Measurements from ENCODE around the gene SCUBE3. TPM values are rescaled to one million over a fixed set of nuclear protein-coding genes. Genes with fewer than 3 reads are reported as not detected.

SCUBE3 gene
- total and polyA plus RNA-seq, 9 of the 15 experiments (the other 6 are each of a cell fraction or from before 2014, with no cell fraction given): 0.01 to 0.11 TPM; not detected in 7

DNA sequence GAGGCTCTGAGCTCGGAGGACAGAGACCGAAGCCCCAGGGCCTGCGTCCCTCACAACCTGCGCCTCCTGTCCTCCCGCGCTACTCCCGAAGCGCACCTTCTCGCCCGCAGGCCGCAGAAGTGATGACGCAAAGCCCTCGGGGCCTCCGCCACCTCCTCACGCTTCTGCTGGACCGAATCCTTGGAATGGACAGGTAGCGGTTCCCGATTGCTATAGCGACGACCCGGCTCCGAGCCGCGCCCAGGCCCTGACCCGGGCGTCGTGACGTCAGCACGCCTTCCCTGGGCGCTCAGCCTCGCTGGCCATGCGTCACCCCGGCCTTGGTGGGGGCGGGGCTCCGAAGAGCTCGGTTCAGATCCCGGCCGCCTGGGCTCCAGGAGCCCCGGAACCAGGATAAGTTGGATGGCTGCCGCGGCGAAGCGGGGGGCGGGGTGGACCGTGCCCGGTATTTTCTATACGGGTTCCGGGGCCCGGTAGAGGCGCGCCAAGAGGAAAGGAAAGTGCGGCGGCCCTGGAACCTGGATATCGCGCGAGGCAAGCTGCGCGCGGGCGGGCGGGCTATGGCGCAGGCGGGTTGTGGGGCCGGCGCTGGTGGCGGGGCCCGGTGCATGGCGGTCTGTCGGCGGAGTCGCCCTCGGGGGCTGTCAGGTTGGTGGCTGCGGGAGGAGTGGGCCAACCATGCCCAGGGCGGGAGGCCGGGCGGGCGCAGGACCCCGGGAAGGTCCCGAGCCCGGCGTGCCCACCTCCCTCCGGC lies 45.6 kb downstream of the SCUBE3 start, which contains the start of gene ZNF76 (continued):
- TF ChIP-seq, protein P1, sequence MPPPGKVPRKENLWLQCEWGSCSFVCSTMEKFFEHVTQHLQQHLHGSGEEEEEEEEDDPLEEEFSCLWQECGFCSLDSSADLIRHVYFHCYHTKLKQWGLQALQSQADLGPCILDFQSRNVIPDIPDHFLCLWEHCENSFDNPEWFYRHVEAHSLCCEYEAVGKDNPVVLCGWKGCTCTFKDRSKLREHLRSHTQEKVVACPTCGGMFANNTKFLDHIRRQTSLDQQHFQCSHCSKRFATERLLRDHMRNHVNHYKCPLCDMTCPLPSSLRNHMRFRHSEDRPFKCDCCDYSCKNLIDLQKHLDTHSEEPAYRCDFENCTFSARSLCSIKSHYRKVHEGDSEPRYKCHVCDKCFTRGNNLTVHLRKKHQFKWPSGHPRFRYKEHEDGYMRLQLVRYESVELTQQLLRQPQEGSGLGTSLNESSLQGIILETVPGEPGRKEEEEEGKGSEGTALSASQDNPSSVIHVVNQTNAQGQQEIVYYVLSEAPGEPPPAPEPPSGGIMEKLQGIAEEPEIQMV (tag; conservative IDR thresholded peaks at IDR 0.05; ENCODE audit: low read depth): no peak
- TF ChIP-seq, protein P2, sequence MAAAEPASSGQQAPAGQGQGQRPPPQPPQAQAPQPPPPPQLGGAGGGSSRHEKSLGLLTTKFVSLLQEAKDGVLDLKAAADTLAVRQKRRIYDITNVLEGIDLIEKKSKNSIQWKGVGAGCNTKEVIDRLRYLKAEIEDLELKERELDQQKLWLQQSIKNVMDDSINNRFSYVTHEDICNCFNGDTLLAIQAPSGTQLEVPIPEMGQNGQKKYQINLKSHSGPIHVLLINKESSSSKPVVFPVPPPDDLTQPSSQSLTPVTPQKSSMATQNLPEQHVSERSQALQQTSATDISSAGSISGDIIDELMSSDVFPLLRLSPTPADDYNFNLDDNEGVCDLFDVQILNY (CRISPR knock-in tag; IDR thresholded peaks at IDR 0.05): no peak; the same call in 1 of the 2 replicates
- TF ChIP-seq ZNF695 (CRISPR knock-in tag; IDR thresholded peaks at IDR 0.05) (no peak), PTTG1 (tag; IDR thresholded peaks at IDR 0.05; ENCODE audit: low read depth) (no peak), THRAP3 (IDR thresholded peaks at IDR 0.05; ENCODE audit: borderline replicate concordance) (no peak), ILK (tag; IDR thresholded peaks at IDR 0.05; ENCODE audit: borderline replicate concordance, low read depth) (no peak), PCBP2 (IDR thresholded peaks at IDR 0.05; ENCODE audit: low read depth, low read length, poor library complexity, severe bottlenecking) (peak; percentile 88), NEUROD1 (IDR thresholded peaks at IDR 0.05; ENCODE audit: borderline replicate concordance, low read depth, low read length, partially characterized antibody) (peak; percentile 71), PRPF4 (IDR thresholded peaks at IDR 0.05; ENCODE audit: insufficient read depth, low read depth, low read length, poor library complexity, severe bottlenecking) (peak; percentile 87), ZNF76 (CRISPR knock-in tag; IDR thresholded peaks at IDR 0.05; ENCODE audit: borderline replicate concordance) (0 out of 2 replicates have a peak, but pooled peaks have one; percentile 8), DMBX1 (CRISPR knock-in tag; IDR thresholded peaks at IDR 0.05; ENCODE audit: borderline replicate concordance) (no peak), PML (IDR thresholded peaks at IDR 0.05; ENCODE audit: low read length) (peak; percentile 56), PHTF2 (CRISPR knock-in tag; IDR thresholded peaks at IDR 0.05) (no peak), RBFOX2 (IDR thresholded peaks at IDR 0.05; ENCODE audit: low read depth, low read length) (peak; percentile 94), ZNF778 (CRISPR knock-in tag; IDR thresholded peaks at IDR 0.05) (no peak), ZNF12 (CRISPR knock-in tag; IDR thresholded peaks at IDR 0.05) (0 out of 2 replicates have a peak, but pooled peaks have one; percentile 31), NFIX (CRISPR knock-in tag; IDR thresholded peaks at IDR 0.05; ENCODE audit: low read depth) (no peak; the same call in 1 of the 2 replicates)
- TF ChIP-seq, protein P3, sequence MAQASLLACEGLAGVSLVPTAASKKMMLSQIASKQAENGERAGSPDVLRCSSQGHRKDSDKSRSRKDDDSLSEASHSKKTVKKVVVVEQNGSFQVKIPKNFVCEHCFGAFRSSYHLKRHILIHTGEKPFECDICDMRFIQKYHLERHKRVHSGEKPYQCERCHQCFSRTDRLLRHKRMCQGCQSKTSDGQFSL (CRISPR knock-in tag; IDR thresholded peaks at IDR 0.05): no peak
- TF ChIP-seq, protein P3 (tag; IDR thresholded peaks at IDR 0.05): no peak
- TF ChIP-seq, protein P4, sequence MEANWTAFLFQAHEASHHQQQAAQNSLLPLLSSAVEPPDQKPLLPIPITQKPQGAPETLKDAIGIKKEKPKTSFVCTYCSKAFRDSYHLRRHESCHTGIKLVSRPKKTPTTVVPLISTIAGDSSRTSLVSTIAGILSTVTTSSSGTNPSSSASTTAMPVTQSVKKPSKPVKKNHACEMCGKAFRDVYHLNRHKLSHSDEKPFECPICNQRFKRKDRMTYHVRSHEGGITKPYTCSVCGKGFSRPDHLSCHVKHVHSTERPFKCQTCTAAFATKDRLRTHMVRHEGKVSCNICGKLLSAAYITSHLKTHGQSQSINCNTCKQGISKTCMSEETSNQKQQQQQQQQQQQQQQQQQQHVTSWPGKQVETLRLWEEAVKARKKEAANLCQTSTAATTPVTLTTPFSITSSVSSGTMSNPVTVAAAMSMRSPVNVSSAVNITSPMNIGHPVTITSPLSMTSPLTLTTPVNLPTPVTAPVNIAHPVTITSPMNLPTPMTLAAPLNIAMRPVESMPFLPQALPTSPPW (CRISPR knock-in tag; IDR thresholded peaks at IDR 0.05): peak; percentile 99
